HepG2 (cell line): ENCODE results near the gene CRIM1. TPM values are rescaled to one million over a fixed set of nuclear protein-coding genes. Genes with fewer than 3 reads are reported as not detected.

Source experiments
- DDIT3 ChIP-seq: sonication (generic); formaldehyde crosslinking; IDR thresholded peaks from 2 replicates; pipeline ENCODE4 v1.4.0; 2020; ENCODE audit warnings: mild to moderate bottlenecking, missing genetic modification reagents
- ERF ChIP-seq: IDR thresholded peaks from 2 replicates; pipeline ENCODE4 v1.6.1; 2018; ENCODE audit warnings: missing biosample characterization, missing genetic modification reagents
- SIN3A ChIP-seq: IDR thresholded peaks from 2 replicates; pipeline ENCODE4 v1.6.1; 2011; ENCODE audit warnings: low read depth, mild to moderate bottlenecking, control low read depth, low read length, borderline replicate concordance
- SNAPC4 ChIP-seq: sonication (generic); formaldehyde crosslinking; IDR thresholded peaks from 2 replicates; pipeline ENCODE4 v1.4.0; 2020; ENCODE audit warnings: mild to moderate bottlenecking, missing genetic modification reagents
- SPEN ChIP-seq: sonication (generic); formaldehyde crosslinking; IDR thresholded peaks from 2 replicates; pipeline ENCODE4 v1.5.1; 2020; ENCODE audit warnings: low read depth, mild to moderate bottlenecking, missing genetic modification reagents
- TEAD2 ChIP-seq: sonication (generic); formaldehyde crosslinking; IDR thresholded peaks from 2 replicates; pipeline ENCODE4 v1.9.0; 2021; ENCODE audit warnings: missing genetic modification reagents
- TFDP1 ChIP-seq: IDR thresholded peaks from 2 replicates; pipeline ENCODE4 v1.6.1; 2016; ENCODE audit warnings: missing compliant biosample characterization, missing genetic modification reagents, borderline replicate concordance
- YEATS4 ChIP-seq: sonication (generic); formaldehyde crosslinking; IDR thresholded peaks from 2 replicates; pipeline ENCODE4 v1.4.0; 2020; ENCODE audit warnings: missing genetic modification reagents, borderline replicate concordance
- ZNF12 ChIP-seq: sonication (generic); formaldehyde crosslinking; IDR thresholded peaks from 2 replicates; pipeline ENCODE4 v1.5.0; 2020; ENCODE audit warnings: missing genetic modification reagents
- ZNF484 ChIP-seq: sonication (generic); formaldehyde crosslinking; IDR thresholded peaks from 2 replicates; pipeline ENCODE4 v1.5.1; 2020; ENCODE audit warnings: mild to moderate bottlenecking, low read depth, missing genetic modification reagents, borderline replicate concordance
- ZNF550 ChIP-seq: sonication (generic); formaldehyde crosslinking; IDR thresholded peaks from 2 replicates; pipeline ENCODE4 v1.4.0; 2020; ENCODE audit warnings: mild to moderate bottlenecking, missing genetic modification reagents, borderline replicate concordance
- ZNF749 ChIP-seq: sonication (generic); formaldehyde crosslinking; IDR thresholded peaks from 2 replicates; pipeline ENCODE4 v1.8.0; 2022; ENCODE audit warnings: mild to moderate bottlenecking, missing genetic modification reagents, moderate library complexity, borderline replicate concordance
- polyA plus RNA-seq, 8 experiments: library from polyadenylated mRNA; depleted of rRNA in 3 of 8; stranded (reverse) in 7 of 8; unstranded in 1 of 8; fragments of >200 nt; fragmentation: Illumina TruSeq in 4 of 8; extraction: Trizol in 4 of 8; gene quantifications; 2 replicates each; pipeline versions ENCODE4 v1.2.1 to v1.2.3, GENCODE V29; 2011 to 2016; ENCODE audit warnings: low read depth in 4 of 8, missing spikeins in 1 of 8, mixed read lengths in 1 of 8; ENCODE audit not compliant: insufficient read depth in 1 of 8
- total RNA-seq, 5 experiments: library from RNA; depleted of rRNA; stranded (reverse); fragments of >200 nt; fragmentation: Illumina TruSeq; extraction: Trizol; gene quantifications; 2 replicates each; pipeline ENCODE4 v1.2.3, GENCODE V29; 2016; ENCODE audit warnings: low read depth in 1 of 5
- TF ChIP-seq, protein P1 (sequence below): sonication (generic); formaldehyde crosslinking; IDR thresholded peaks from 2 replicates; pipeline ENCODE4 v1.4.0; 2020; ENCODE audit warnings: missing genetic modification reagents, borderline replicate concordance
- TF ChIP-seq, protein P2 (sequence below): sonication (generic); formaldehyde crosslinking; IDR thresholded peaks from 2 replicates; pipeline ENCODE4 v1.4.0; 2020; ENCODE audit warnings: missing genetic modification reagents, borderline replicate concordance

CRIM1 gene
- total and polyA plus RNA-seq, 2 of the 13 experiments (the other 11 are each of a cell fraction or from before 2014, with no cell fraction given) = 39.1 to 69.9 TPM

GRCh38 chr2:36355151-36355889, at the start of gene CRIM1 (continued):
- TF ChIP-seq ZNF484 (CRISPR knock-in tag) (no peak), DDIT3 (CRISPR knock-in tag) (no peak), ZNF550 (CRISPR knock-in tag) (0 out of 2 replicates have a peak, but pooled peaks have one; percentile 1), TEAD2 (CRISPR knock-in tag) (no peak), SPEN (CRISPR knock-in tag) (peak; percentile 47; the same call in 1 of the 2 replicates), YEATS4 (CRISPR knock-in tag) (peak; percentile 80; the same call in 1 of the 2 replicates), SIN3A (peak; percentile 67; the same call in 1 of the 2 replicates), SNAPC4 (CRISPR knock-in tag) (no peak), ZNF749 (CRISPR knock-in tag) (0 out of 2 replicates have a peak, but pooled peaks have one; percentile 65), ERF (CRISPR knock-in tag) (peak; percentile 46; the same call in 1 of the 2 replicates), TFDP1 (CRISPR knock-in tag) (no peak), ZNF12 (CRISPR knock-in tag) (0 out of 2 replicates have a peak, but pooled peaks have one; percentile 26)
- TF ChIP-seq, protein P1, sequence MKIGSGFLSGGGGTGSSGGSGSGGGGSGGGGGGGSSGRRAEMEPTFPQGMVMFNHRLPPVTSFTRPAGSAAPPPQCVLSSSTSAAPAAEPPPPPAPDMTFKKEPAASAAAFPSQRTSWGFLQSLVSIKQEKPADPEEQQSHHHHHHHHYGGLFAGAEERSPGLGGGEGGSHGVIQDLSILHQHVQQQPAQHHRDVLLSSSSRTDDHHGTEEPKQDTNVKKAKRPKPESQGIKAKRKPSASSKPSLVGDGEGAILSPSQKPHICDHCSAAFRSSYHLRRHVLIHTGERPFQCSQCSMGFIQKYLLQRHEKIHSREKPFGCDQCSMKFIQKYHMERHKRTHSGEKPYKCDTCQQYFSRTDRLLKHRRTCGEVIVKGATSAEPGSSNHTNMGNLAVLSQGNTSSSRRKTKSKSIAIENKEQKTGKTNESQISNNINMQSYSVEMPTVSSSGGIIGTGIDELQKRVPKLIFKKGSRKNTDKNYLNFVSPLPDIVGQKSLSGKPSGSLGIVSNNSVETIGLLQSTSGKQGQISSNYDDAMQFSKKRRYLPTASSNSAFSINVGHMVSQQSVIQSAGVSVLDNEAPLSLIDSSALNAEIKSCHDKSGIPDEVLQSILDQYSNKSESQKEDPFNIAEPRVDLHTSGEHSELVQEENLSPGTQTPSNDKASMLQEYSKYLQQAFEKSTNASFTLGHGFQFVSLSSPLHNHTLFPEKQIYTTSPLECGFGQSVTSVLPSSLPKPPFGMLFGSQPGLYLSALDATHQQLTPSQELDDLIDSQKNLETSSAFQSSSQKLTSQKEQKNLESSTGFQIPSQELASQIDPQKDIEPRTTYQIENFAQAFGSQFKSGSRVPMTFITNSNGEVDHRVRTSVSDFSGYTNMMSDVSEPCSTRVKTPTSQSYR (CRISPR knock-in tag) = peak; percentile 85; the same call in 1 of the 2 replicates
- TF ChIP-seq, protein P2, sequence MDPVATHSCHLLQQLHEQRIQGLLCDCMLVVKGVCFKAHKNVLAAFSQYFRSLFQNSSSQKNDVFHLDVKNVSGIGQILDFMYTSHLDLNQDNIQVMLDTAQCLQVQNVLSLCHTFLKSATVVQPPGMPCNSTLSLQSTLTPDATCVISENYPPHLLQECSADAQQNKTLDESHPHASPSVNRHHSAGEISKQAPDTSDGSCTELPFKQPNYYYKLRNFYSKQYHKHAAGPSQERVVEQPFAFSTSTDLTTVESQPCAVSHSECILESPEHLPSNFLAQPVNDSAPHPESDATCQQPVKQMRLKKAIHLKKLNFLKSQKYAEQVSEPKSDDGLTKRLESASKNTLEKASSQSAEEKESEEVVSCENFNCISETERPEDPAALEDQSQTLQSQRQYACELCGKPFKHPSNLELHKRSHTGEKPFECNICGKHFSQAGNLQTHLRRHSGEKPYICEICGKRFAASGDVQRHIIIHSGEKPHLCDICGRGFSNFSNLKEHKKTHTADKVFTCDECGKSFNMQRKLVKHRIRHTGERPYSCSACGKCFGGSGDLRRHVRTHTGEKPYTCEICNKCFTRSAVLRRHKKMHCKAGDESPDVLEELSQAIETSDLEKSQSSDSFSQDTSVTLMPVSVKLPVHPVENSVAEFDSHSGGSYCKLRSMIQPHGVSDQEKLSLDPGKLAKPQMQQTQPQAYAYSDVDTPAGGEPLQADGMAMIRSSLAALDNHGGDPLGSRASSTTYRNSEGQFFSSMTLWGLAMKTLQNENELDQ (CRISPR knock-in tag) = no peak
